Measurements from ENCODE around the gene GNB1L.
A peak's percentile ranks its signal among the peaks of the same experiment; 100 is the strongest.

The GNB1L gene

GRCh38 chr22:19769393-19769715 lies 85.3 kb downstream of the GNB1L start (continued):
- TF ChIP-seq ZNF8 (CRISPR knock-in tag; IDR thresholded peaks at IDR 0.05) = no peak

- ATAC-seq = no peak; the same call in 2 of the 3 replicates
- TF ChIP-seq ZFP30 (CRISPR knock-in tag; IDR thresholded peaks at IDR 0.05) (no peak), ZC3H10 (CRISPR knock-in tag; IDR thresholded peaks at IDR 0.05) (no peak), SNAI2 (CRISPR knock-in tag; IDR thresholded peaks at IDR 0.05) (no peak), TOX (CRISPR knock-in tag; IDR thresholded peaks at IDR 0.05; ENCODE audit: borderline replicate concordance) (no peak), CREB5 (CRISPR knock-in tag; IDR thresholded peaks at IDR 0.05; ENCODE audit: low read depth) (no peak), CSRNP3 (CRISPR knock-in tag; IDR thresholded peaks at IDR 0.05) (no peak), OSR1 (CRISPR knock-in tag; IDR thresholded peaks at IDR 0.05) (no peak), CSDC2 (CRISPR knock-in tag; IDR thresholded peaks at IDR 0.05) (no peak), TCF4 (CRISPR knock-in tag; IDR thresholded peaks at IDR 0.05; ENCODE audit: borderline replicate concordance) (no peak), PATZ1 (CRISPR knock-in tag; IDR thresholded peaks at IDR 0.05; ENCODE audit: borderline replicate concordance) (no peak), ESRRG (CRISPR knock-in tag; IDR thresholded peaks at IDR 0.05) (no peak), ZNF70 (CRISPR knock-in tag; IDR thresholded peaks at IDR 0.05) (no peak), BACH2 (CRISPR knock-in tag; IDR thresholded peaks at IDR 0.05; ENCODE audit: borderline replicate concordance) (no peak), ZNF565 (CRISPR knock-in tag; conservative IDR thresholded peaks at IDR 0.05; ENCODE audit: low read depth) (no peak), ZFP3 (CRISPR knock-in tag; IDR thresholded peaks at IDR 0.05) (no peak)
These were observed 87.0 kb downstream of the GNB1L start for GRCh38 chr22:19767427-19768341.

- TF ChIP-seq ZFP3 (CRISPR knock-in tag; IDR thresholded peaks at IDR 0.05) = no peak
- TF ChIP-seq SNAI2 (CRISPR knock-in tag; IDR thresholded peaks at IDR 0.05) = no peak
- no peak for TF ChIP-seq PPARA (CRISPR knock-in tag; IDR thresholded peaks at IDR 0.05; ENCODE audit: borderline replicate concordance)
- TF ChIP-seq ZC3H10 (CRISPR knock-in tag; IDR thresholded peaks at IDR 0.05) = no peak
- TF ChIP-seq ZNF8 (CRISPR knock-in tag; IDR thresholded peaks at IDR 0.05) = no peak
- peak; percentile 28 for ATAC-seq
These were observed 87.9 kb downstream of the GNB1L start for GRCh38 chr22:19766511-19767426.

- no peak for ATAC-seq
- TF ChIP-seq GLIS3 (CRISPR knock-in tag; IDR thresholded peaks at IDR 0.05) = no peak
- TF ChIP-seq ZFP3 (CRISPR knock-in tag; IDR thresholded peaks at IDR 0.05) = no peak
- TF ChIP-seq PATZ1 (CRISPR knock-in tag; IDR thresholded peaks at IDR 0.05; ENCODE audit: borderline replicate concordance) = no peak
- no peak for TF ChIP-seq ZNF70 (CRISPR knock-in tag; IDR thresholded peaks at IDR 0.05)
- no peak for TF ChIP-seq CSDC2 (CRISPR knock-in tag; IDR thresholded peaks at IDR 0.05)
- no peak for TF ChIP-seq TSHZ2 (CRISPR knock-in tag; IDR thresholded peaks at IDR 0.05)
- TF ChIP-seq SNAI2 (CRISPR knock-in tag; IDR thresholded peaks at IDR 0.05) = no peak
- TF ChIP-seq PPARA (CRISPR knock-in tag; IDR thresholded peaks at IDR 0.05; ENCODE audit: borderline replicate concordance) = no peak
- no peak for TF ChIP-seq CREB5 (CRISPR knock-in tag; IDR thresholded peaks at IDR 0.05; ENCODE audit: low read depth)
- TF ChIP-seq ISL1 (CRISPR knock-in tag; IDR thresholded peaks at IDR 0.05) = no peak
- no peak for TF ChIP-seq TOX (CRISPR knock-in tag; IDR thresholded peaks at IDR 0.05; ENCODE audit: borderline replicate concordance)
- no peak for TF ChIP-seq CSRNP3 (CRISPR knock-in tag; IDR thresholded peaks at IDR 0.05)
- no peak for TF ChIP-seq ZNF565 (CRISPR knock-in tag; conservative IDR thresholded peaks at IDR 0.05; ENCODE audit: low read depth)
- no peak for TF ChIP-seq ZFP30 (CRISPR knock-in tag; IDR thresholded peaks at IDR 0.05)
- no peak for TF ChIP-seq TCF4 (CRISPR knock-in tag; IDR thresholded peaks at IDR 0.05; ENCODE audit: borderline replicate concordance)
- TF ChIP-seq ZNF8 (CRISPR knock-in tag; IDR thresholded peaks at IDR 0.05) = no peak
These were observed 88.5 kb downstream of the GNB1L start for GRCh38 chr22:19766240-19766510.

Data from SK-N-SH treated with all-trans-retinoic acid at 6 μM for 48 hours (cell line).